A673 (cell line): ENCODE measurements around the gene ZFP2. TPM values are rescaled to one million over a fixed set of nuclear protein-coding genes. Genes with fewer than 3 reads are reported as not detected.

ENCODE experiments used
- BruUV-seq: library from RNA; stranded (reverse); fragments of 400-500 nt; replicated peaks from 2 replicates; lab custom pipeline; 2021; lab: Mats Ljungman, UMichigan
- CTCF ChIA-PET: fragments of 300-600 bp; sonication (Branson Sonifier 250); formaldehyde crosslinking; loops from one replicate; lab custom pipeline; 2022; ENCODE audit warnings: antibody characterized with exemption; lab: Charles Lee
- POLR2A ChIA-PET: fragments of 300-600 bp; sonication (Branson Sonifier 250); formaldehyde crosslinking; loops from one replicate; lab custom pipeline; 2022; ENCODE audit warnings: antibody characterized with exemption; ENCODE audit not compliant: low non-redundant PET; lab: Charles Lee
- DNase-seq: peaks from one replicate; pipeline ENCODE4 v3.0.0-alpha.2; 2015; ENCODE audit warnings: low spot score
- H3K27ac ChIP-seq: fragments of 200-600 bp; sonication (generic); 2 replicates; pipeline ENCODE4 v1.5.1; 2016; ENCODE audit warnings: mixed run types, low read depth, mild to moderate bottlenecking, mixed read lengths, antibody characterized with exemption, low read length; ENCODE audit not compliant: poor library complexity, severe bottlenecking
- H3K27me3 ChIP-seq: fragments of 200-600 bp; sonication (generic); replicated peaks from 2 replicates; pipeline ENCODE4 v1.6.1; 2017; ENCODE audit warnings: mixed run types, low read depth, mild to moderate bottlenecking, mixed read lengths, antibody characterized with exemption, low read length; ENCODE audit not compliant: insufficient read depth, poor library complexity
- H3K36me3 ChIP-seq: fragments of 200-600 bp; sonication (generic); 2 replicates; pipeline ENCODE4 v1.6.1; 2016; ENCODE audit warnings: mixed run types, mild to moderate bottlenecking, mixed read lengths, antibody characterized with exemption, low read length; ENCODE audit not compliant: insufficient read depth, poor library complexity, severe bottlenecking
- H3K4me1 ChIP-seq: fragments of 200-600 bp; sonication (generic); 2 replicates; pipeline ENCODE4 v1.6.1; 2017; ENCODE audit warnings: mixed run types, mild to moderate bottlenecking, mixed read lengths, antibody characterized with exemption, low read length; ENCODE audit not compliant: insufficient read depth, poor library complexity, severe bottlenecking
- H3K4me3 ChIP-seq: fragments of 200-600 bp; sonication (generic); 2 replicates; pipeline ENCODE4 v1.5.1; 2016; ENCODE audit warnings: low read depth, mixed run types, mild to moderate bottlenecking, mixed read lengths, low read length; ENCODE audit not compliant: poor library complexity, severe bottlenecking
- H3K9me3 ChIP-seq: fragments of 200-600 bp; sonication (generic); 2 replicates; pipeline ENCODE4 v1.6.1; 2016; ENCODE audit warnings: mixed run types, low read depth, mild to moderate bottlenecking, mixed read lengths, antibody characterized with exemption, low read length; ENCODE audit not compliant: poor library complexity, severe bottlenecking
- CTCF ChIP-seq: fragments of 300-800, 200-600 bp; sonication (generic); conservative IDR thresholded peaks from 2 replicates; pipeline ENCODE4 v1.5.1; 2017; ENCODE audit warnings: low read depth, mild to moderate bottlenecking, antibody characterized with exemption, low read length, moderate library complexity, mixed read lengths
- EZH2 ChIP-seq: fragments of 200-600 bp; sonication (generic); IDR thresholded peaks from 2 replicates; pipeline ENCODE4 v1.6.1; 2017; ENCODE audit warnings: borderline replicate concordance, low read depth, mild to moderate bottlenecking, mixed read lengths, antibody characterized with exemption, low read length; ENCODE audit not compliant: poor library complexity, severe bottlenecking
- intact Hi-C: fragments of 100-400 bp; cut with micrococcal nuclease; formaldehyde crosslinking; loops from one replicate; pipeline ENCODE4 v1.10.0; 2022; ENCODE audit not compliant: unreplicated experiment
- total RNA-seq: library from RNA; stranded (reverse); gene quantifications from 2 replicates; pipeline ENCODE4 v1.2.3, GENCODE V29; 2021

The ZFP2 gene
- total RNA-seq, 1 experiment from 2014 or later = 0.43 TPM

GRCh38 chr5:178981381-178981780, 85.7 kb downstream of the ZFP2 start:
- H3K4me3 ChIP-seq = no peak overlapping the region
- ChIA-PET POLR2A (no interaction called here), CTCF (no interaction called here)
- H3K27me3 ChIP-seq = no peaks in the 10 kb centered on the region
- intact Hi-C loops = no loop called here
- H3K27ac ChIP-seq = no peak overlapping the region
- H3K36me3 ChIP-seq = no peaks in the 10 kb centered on the region
- peaks cover 19% of the 10 kb centered on the region for H3K9me3 ChIP-seq
- BruUV-seq = no TSS peak
- H3K4me1 ChIP-seq = no peaks in the 10 kb centered on the region
- no peak for TF ChIP-seq CTCF
- no peak for TF ChIP-seq EZH2
- no peak for DNase-seq

Other genes starting within 250 kb of the ZFP2 start
- 15.8 and 16.9 TPM in 2 replicates for gene ZNF354A, start 165.3 kb upstream of the ZFP2 start, total RNA-seq
- gene ZNF354B, start 36.0 kb upstream of the ZFP2 start, total RNA-seq = 13.8 TPM in 2 replicates
- gene ZNF454, start 45.3 kb downstream of the ZFP2 start, total RNA-seq = 2.4 and 3.4 TPM in 2 replicates
- not detected in 2 replicates for gene GRM6, start 99.4 kb downstream of the ZFP2 start, total RNA-seq
- gene ZNF879, start 127.9 kb downstream of the ZFP2 start, total RNA-seq = 3.1 and 3.6 TPM in 2 replicates
- gene ZNF354C, start 164.5 kb downstream of the ZFP2 start, total RNA-seq = 7.4 and 7.6 TPM in 2 replicates